Neural progenitor cell (in vitro differentiated cells): ENCODE data around the gene PRSS27. TPM values are rescaled to one million over a fixed set of nuclear protein-coding genes. Genes with fewer than 3 reads are reported as not detected.

Experiments used
- DNase-seq: peaks from one replicate; pipeline ENCODE4 v3.0.0-alpha.2; 2016; ENCODE audit warnings: low spot score
- H2AFZ ChIP-seq: fragments of 200-600 bp; sonication (generic); replicated peaks from 2 replicates; pipeline ENCODE4 v1.6.1; 2016; ENCODE audit warnings: antibody characterized with exemption
- H3F3A ChIP-seq: fragments of 200-600 bp; sonication (generic); 2 replicates; pipeline ENCODE4 v1.6.1; 2016; ENCODE audit warnings: antibody characterized with exemption, low read depth
- H3K27ac ChIP-seq: fragments of 200-600 bp; sonication (generic); 2 replicates; pipeline ENCODE4 v1.5.1; 2016; ENCODE audit warnings: mild to moderate bottlenecking
- H3K27me3 ChIP-seq: fragments of 200-600 bp; sonication (generic); 2 replicates; pipeline ENCODE4 v1.6.1; 2016; ENCODE audit warnings: mild to moderate bottlenecking, moderate library complexity
- H3K36me3 ChIP-seq: fragments of 200-600 bp; sonication (generic); 2 replicates; pipeline ENCODE4 v1.5.1; 2016
- H3K4me1 ChIP-seq: fragments of 200-600 bp; sonication (generic); 2 replicates; pipeline ENCODE4 v1.6.1; 2016; ENCODE audit warnings: mixed run types
- H3K4me2 ChIP-seq: fragments of 200-600 bp; sonication (generic); 2 replicates; pipeline ENCODE4 v1.6.1; 2016
- H3K4me3 ChIP-seq: fragments of 200-600 bp; sonication (generic); 2 replicates; pipeline ENCODE4 v1.5.1; 2016
- H3K79me2 ChIP-seq: fragments of 200-600 bp; sonication (generic); 2 replicates; pipeline ENCODE4 v1.6.1; 2016; ENCODE audit warnings: low read depth
- H3K9ac ChIP-seq: fragments of 200-600 bp; sonication (generic); 2 replicates; pipeline ENCODE4 v1.6.1; 2016
- H3K9me3 ChIP-seq: fragments of 200-600 bp; sonication (generic); 2 replicates; pipeline ENCODE4 v1.5.1; 2016; ENCODE audit warnings: low read depth
- H4K20me1 ChIP-seq: fragments of 200-600 bp; sonication (generic); 2 replicates; pipeline ENCODE4 v1.6.1; 2016; ENCODE audit warnings: low read depth
- H3K27ac Mint-ChIP-seq: 3 replicates; pipeline ENCODE4 v1.8.0; 2021; ENCODE audit warnings: mixed read lengths
- H3K27me3 Mint-ChIP-seq: 2 replicates; pipeline ENCODE4 v1.8.0; 2022; ENCODE audit warnings: low read depth, mild to moderate bottlenecking, inconsistent platforms, moderate library complexity, mixed read lengths; ENCODE audit not compliant: insufficient read depth
- H3K36me3 Mint-ChIP-seq: 3 replicates; pipeline ENCODE4 v1.8.0; 2021; ENCODE audit warnings: mixed read lengths
- H3K4me1 Mint-ChIP-seq: 3 replicates; pipeline ENCODE4 v1.8.0; 2021; ENCODE audit warnings: mixed read lengths
- H3K4me3 Mint-ChIP-seq: 3 replicates; pipeline ENCODE4 v1.8.0; 2021; ENCODE audit warnings: mild to moderate bottlenecking, moderate library complexity, mixed read lengths
- H3K9me3 Mint-ChIP-seq: 3 replicates; pipeline ENCODE4 v1.8.0; 2020; ENCODE audit warnings: mixed read lengths
- EZH2 ChIP-seq: fragments of 200-600 bp; sonication (generic); IDR thresholded peaks from 2 replicates; pipeline ENCODE4 v1.6.1; 2017; ENCODE audit warnings: antibody characterized with exemption, mild to moderate bottlenecking, moderate library complexity
- EZH2phosphoT487 ChIP-seq: fragments of 200-600 bp; sonication (generic); IDR thresholded peaks from 2 replicates; pipeline ENCODE4 v1.6.1; 2017; ENCODE audit warnings: antibody characterized with exemption
- total RNA-seq: library from RNA; depleted of rRNA; stranded (reverse); fragments of >200 nt; gene quantifications from 2 replicates; pipeline ENCODE4 v1.2.3, GENCODE V29; 2015; ENCODE audit warnings: low replicate concordance
- TF ChIP-seq, protein P1 (sequence below): fragments of 200-600 bp; sonication (generic); IDR thresholded peaks from 2 replicates; pipeline ENCODE4 v1.5.1; 2017; ENCODE audit warnings: antibody characterized with exemption, mild to moderate bottlenecking

The PRSS27 gene
- total RNA-seq, 1 donor from 2014 or later: 1.8 TPM

DNA sequence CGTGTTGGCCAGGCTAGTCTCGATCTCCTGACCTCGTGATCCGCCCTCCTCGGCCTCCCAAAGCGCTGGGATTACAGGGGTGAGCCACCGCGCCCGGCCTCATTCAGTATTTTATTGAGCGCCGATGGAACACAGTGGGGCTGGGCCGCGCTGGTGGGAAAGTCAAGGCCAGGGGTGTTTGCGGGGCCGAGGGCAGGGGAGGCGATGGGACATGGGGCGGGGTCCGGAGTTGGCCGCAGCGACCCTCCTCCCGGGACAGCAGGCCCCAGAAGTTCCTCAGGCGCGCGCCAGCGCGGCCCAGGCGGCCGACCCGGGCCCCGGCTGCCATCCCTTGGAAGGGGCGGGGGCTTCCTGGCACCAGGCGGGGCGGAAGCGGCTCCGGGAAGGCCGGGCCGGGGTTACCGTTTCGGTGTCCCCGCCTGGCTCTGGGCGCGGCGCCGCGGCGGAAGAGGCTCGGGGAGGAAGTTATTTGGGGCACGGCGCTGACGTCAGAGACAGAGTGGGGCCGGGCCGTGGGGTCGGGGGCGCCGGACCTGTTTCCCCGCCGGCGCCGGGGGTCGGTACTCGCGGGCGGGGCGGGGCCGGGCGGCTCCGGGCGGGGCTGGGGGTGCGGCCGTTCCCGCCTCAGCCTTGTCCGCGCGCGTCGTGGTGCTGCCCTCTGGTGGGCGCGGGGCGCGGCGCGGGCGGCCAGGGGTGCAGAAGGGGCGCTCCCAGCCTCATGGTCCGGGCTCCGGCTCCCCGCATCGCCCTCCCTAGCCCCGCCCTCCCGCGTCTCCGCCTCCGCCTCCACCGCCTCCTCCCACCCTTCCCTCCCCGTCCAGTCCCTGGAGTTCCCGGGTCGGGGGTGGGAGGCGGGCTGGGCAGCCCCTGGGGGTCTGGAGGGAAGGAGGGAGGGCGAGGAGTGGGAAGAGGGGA lies 952 bp upstream of the PRSS27 start:
- peak overlapping the region; percentile 75 for H3K4me2 ChIP-seq
- peaks cover 8% of the 10 kb centered on the region for H3K27me3 Mint-ChIP-seq

GRCh38 chr16:2719328-2720063 lies 528 bp downstream of the PRSS27 start:
- Mint-ChIP-seq H3K4me1 (peaks cover 2% of the 10 kb centered on the region), H3K27me3 (peaks cover 15% of the 10 kb centered on the region), H3K9me3 (no peaks in the 10 kb centered on the region), H3K4me3 (peak overlapping the region; percentile 75), H3K36me3 (no peaks in the 10 kb centered on the region), H3K27ac (no peak overlapping the region)
- no peaks in the 10 kb centered on the region for H3K9me3 ChIP-seq
- TF ChIP-seq, protein P1, sequence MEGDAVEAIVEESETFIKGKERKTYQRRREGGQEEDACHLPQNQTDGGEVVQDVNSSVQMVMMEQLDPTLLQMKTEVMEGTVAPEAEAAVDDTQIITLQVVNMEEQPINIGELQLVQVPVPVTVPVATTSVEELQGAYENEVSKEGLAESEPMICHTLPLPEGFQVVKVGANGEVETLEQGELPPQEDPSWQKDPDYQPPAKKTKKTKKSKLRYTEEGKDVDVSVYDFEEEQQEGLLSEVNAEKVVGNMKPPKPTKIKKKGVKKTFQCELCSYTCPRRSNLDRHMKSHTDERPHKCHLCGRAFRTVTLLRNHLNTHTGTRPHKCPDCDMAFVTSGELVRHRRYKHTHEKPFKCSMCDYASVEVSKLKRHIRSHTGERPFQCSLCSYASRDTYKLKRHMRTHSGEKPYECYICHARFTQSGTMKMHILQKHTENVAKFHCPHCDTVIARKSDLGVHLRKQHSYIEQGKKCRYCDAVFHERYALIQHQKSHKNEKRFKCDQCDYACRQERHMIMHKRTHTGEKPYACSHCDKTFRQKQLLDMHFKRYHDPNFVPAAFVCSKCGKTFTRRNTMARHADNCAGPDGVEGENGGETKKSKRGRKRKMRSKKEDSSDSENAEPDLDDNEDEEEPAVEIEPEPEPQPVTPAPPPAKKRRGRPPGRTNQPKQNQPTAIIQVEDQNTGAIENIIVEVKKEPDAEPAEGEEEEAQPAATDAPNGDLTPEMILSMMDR: no peak
- no peak for TF ChIP-seq EZH2
- no peak for TF ChIP-seq EZH2phosphoT487
- H3K27me3 ChIP-seq: peaks cover 15% of the 10 kb centered on the region
- no peaks in the 10 kb centered on the region for H3K4me1 ChIP-seq
- peaks cover 26% of the 10 kb centered on the region for H3F3A ChIP-seq
- no peaks in the 10 kb centered on the region for H3K79me2 ChIP-seq
- no peak overlapping the region for H2AFZ ChIP-seq
- no peak for DNase-seq
- no peak overlapping the region for H3K27ac ChIP-seq
- H4K20me1 ChIP-seq: peaks cover 26% of the 10 kb centered on the region
- H3K4me3 ChIP-seq: no peak overlapping the region
- H3K36me3 ChIP-seq: no peaks in the 10 kb centered on the region
- no peak overlapping the region for H3K4me2 ChIP-seq
- no peak overlapping the region for H3K9ac ChIP-seq

More for the DNA sequence above, 952 bp upstream of the PRSS27 start:
- peak; percentile 22 for TF ChIP-seq EZH2
- TF ChIP-seq, protein P1: peak; percentile 63
- TF ChIP-seq EZH2phosphoT487: no peak
- Mint-ChIP-seq H3K4me1 (peaks cover 2% of the 10 kb centered on the region), H3K4me3 (peak overlapping the region; percentile 90), H3K27ac (peak overlapping the region; percentile 50), H3K9me3 (no peaks in the 10 kb centered on the region), H3K36me3 (no peaks in the 10 kb centered on the region)
- Histone ChIP-seq H3K9me3 (no peaks in the 10 kb centered on the region), H3K79me2 (no peaks in the 10 kb centered on the region), H3K4me3 (peak overlapping the region; percentile 63), H3K27ac (no peak overlapping the region), H3F3A (peaks cover 22% of the 10 kb centered on the region), H4K20me1 (peaks cover 12% of the 10 kb centered on the region), H3K9ac (peak overlapping the region; percentile 40), H3K4me1 (no peaks in the 10 kb centered on the region), H3K27me3 (peaks cover 3% of the 10 kb centered on the region), H2AFZ (peak overlapping the region; percentile 47), H3K36me3 (no peaks in the 10 kb centered on the region)
- peak; percentile 96 for DNase-seq

DNA sequence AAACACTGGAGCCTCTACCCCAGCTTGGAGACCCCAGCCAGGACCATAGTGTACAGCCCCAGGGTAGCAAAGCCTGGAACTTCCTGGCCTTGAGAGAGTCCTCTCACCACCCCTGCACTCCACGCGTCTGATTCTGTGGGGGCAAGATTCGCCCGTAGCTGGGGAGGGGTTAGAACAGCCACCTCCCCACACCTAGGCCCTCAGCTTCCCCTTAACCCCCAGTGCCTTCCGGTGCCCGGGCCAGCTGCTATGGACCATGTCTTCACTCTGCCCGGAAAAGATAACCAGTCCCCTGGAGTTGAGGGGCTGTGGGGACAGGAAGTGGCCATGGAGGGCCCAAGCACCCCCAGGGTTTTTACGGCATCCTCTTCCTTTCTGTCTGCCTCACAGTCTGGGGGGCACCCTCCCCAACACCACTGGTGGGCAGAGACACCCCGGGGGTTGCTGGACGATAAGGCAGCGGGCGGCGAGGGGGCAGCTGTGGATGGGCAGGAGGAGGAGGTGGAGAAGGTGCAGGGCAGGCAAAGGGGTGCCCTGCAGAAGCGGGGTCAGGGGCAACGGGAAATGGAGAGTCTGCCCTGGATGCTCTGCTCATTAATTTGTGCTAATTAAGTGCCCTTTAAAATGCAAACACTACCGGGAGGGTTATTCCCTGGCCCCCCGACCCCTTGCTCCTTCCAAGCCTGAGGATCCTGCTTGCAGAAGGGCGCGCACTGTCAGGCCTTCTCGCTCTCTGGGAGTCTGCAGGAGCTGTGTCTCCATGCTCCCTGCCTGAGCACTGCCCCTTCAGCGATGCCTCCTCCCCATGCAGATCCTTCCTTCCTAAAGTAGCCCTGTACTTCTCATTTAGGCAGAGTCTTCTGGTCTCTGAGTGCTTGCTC lies 2.4 kb downstream of the PRSS27 start:
- no peak overlapping the region for H2AFZ ChIP-seq
- Mint-ChIP-seq H3K4me3 (no peak overlapping the region), H3K36me3 (no peaks in the 10 kb centered on the region), H3K27ac (no peak overlapping the region), H3K9me3 (no peaks in the 10 kb centered on the region), H3K4me1 (peaks cover 2% of the 10 kb centered on the region), H3K27me3 (peaks cover 15% of the 10 kb centered on the region)
- H3F3A ChIP-seq: peaks cover 26% of the 10 kb centered on the region
- peaks cover 15% of the 10 kb centered on the region for H3K27me3 ChIP-seq
- no peak overlapping the region for H3K27ac ChIP-seq
- no peak overlapping the region for H3K9ac ChIP-seq
- no peaks in the 10 kb centered on the region for H3K4me1 ChIP-seq
- no peak for DNase-seq
- no peak overlapping the region for H3K4me2 ChIP-seq
- peaks cover 27% of the 10 kb centered on the region for H4K20me1 ChIP-seq
- no peaks in the 10 kb centered on the region for H3K9me3 ChIP-seq
- H3K36me3 ChIP-seq: no peaks in the 10 kb centered on the region
- TF ChIP-seq EZH2: no peak
- TF ChIP-seq, protein P1: no peak
- H3K79me2 ChIP-seq: no peaks in the 10 kb centered on the region
- no peak overlapping the region for H3K4me3 ChIP-seq
